Hematopoietic multipotent progenitor cell treated with erythropoietin and hydrocortisone succinate and interleukin-3 and kit ligand, for 6 days (in vitro differentiated cells): ENCODE measurements around the gene CAMK1D.

Source experiments
- DNase-seq: peaks from one replicate; pipeline ENCODE4 v3.0.0-alpha.2; 2015

The CAMK1D gene

GRCh38 chr10:12500381-12501303, 151.3 kb downstream of the CAMK1D start:
- DNase-seq: peak; percentile 96

GRCh38 chr10:12501324-12501723, 152.0 kb downstream of the CAMK1D start:
- no peak for DNase-seq

DNA sequence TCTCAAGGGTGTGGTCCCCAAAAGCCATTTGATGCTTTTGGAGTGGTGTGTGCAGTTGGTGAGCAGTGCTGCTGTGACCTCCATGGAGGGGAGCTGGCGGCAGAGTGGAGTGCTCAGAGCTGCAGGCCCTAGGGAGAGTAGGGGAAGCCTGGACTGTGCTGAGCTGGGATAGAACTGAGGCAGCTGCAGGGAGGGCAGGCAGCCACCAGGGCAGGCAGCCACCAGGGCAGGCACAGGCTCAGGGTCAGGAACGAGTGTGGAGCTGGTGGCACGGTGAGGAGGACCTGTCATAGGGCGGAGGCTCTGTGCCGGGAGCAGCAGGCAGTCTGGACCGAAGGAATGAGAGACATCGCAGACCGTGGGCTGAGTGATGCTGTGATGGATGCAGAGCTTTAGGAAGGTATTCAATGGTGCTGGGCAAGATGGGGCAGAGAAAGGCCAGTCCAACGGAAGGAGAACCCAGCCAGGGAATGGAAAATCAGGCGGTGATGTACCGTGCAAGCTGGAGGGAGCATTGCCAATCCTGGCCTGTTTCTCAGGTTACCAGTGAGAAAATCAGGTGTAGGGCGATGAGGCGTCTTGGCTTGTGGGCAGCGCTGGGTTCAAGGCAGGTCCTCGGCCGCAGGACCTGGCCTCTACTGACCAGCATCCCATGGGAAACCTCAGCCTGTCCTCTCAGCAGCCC, 152.6 kb downstream of the CAMK1D start:
- no peak for DNase-seq

DNA sequence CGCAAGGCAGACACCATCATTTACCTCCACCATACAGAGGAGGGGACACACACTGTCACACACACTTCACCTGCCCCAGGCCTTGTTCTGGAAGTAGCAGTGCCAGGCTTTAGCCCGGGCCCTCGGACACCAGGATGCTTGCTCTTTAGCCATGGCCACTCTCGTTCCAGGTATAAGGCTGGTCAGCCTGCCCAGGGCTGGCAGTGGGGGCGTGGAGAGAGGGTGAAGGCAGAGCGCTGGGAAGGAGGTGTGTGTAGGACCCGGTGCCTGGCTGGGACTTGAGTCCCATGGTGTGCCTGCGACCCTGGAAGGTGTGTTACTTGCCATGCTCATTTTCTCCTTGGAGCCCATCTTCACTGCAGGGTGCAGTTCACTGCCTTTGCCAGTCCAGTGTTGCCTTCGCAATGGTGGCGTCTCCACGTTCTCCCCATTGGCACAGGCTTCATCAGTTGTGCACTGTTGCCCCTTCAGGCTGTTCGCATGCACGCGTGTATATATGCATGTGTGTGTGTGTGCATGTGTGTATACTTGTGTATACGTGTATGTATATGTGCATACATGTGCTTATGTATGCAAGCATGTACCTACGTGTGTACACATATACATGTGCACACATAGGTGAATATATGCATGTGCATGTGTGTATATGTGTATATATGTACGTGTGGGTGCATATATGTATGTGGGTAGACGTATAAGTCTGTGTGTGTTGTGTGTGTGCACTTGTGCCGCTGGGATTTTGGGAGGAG, 153.4 kb downstream of the CAMK1D start:
- DNase-seq: no peak

- no peak for DNase-seq
These were observed 154.0 kb downstream of the CAMK1D start for GRCh38 chr10:12503311-12503710.

DNA sequence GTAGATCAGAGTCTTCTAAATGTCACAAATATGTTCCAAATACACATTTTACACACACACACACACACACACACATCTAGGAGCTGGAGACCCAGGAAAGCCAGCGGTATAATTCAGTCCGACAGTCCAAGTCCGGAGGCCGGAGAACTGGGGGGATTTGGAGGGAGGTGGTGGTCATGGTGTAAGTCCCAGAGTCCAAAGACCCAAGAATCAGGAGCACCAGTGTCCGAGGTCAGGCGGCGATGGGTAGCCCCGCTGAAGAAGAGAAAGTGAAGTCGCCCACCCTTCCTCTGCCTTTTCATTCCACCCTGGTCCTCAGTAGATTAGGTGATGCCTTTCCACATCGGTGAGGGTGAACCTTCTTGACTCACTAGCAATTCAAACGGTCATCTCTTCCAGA, 154.8 kb downstream of the CAMK1D start:
- no peak for DNase-seq

DNA sequence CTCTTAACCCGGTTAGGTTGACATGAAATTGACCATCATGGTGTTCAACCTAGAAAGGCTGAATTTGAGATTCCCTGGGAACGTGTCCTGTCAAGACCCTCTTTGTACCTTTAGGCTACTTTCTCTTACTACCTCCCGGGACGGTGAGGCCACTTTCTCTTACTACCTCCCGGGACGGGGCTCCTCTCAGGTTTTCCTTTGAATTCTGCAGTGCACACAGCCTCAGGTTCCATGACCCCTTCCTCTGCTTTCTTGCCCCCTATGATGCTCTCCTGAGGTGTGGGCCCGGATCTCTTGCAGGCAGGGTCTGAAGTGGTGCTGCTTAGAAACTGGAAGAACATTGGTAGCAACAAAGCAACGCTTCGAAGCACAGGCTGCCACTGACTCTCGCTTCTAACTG, 155.3 kb downstream of the CAMK1D start:
- DNase-seq: no peak

DNA sequence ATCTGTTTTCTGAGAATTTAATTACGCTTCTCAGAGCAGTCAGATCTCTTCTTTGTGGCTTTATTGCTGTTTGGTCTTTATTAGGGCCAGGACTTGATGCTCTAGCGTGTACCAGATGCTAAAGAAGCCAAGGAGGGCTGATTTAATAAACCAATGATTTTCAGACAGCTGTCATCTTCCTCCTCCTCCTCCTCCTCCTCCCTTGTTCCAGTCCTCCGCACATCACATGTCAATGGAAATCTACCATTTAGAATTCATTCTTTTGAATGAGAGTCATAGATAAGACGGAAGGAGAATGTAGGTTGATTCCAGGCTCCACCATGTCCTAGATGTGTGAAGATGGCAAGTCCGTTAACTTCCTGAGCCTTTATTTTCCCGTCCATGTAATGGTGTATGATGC, 156.3 kb downstream of the CAMK1D start:
- no peak for DNase-seq

- DNase-seq: peak; percentile 33
These were observed 158.0 kb downstream of the CAMK1D start for GRCh38 chr10:12507165-12507850.

- no peak for DNase-seq
These were observed 158.8 kb downstream of the CAMK1D start for GRCh38 chr10:12508165-12508564.

DNA sequence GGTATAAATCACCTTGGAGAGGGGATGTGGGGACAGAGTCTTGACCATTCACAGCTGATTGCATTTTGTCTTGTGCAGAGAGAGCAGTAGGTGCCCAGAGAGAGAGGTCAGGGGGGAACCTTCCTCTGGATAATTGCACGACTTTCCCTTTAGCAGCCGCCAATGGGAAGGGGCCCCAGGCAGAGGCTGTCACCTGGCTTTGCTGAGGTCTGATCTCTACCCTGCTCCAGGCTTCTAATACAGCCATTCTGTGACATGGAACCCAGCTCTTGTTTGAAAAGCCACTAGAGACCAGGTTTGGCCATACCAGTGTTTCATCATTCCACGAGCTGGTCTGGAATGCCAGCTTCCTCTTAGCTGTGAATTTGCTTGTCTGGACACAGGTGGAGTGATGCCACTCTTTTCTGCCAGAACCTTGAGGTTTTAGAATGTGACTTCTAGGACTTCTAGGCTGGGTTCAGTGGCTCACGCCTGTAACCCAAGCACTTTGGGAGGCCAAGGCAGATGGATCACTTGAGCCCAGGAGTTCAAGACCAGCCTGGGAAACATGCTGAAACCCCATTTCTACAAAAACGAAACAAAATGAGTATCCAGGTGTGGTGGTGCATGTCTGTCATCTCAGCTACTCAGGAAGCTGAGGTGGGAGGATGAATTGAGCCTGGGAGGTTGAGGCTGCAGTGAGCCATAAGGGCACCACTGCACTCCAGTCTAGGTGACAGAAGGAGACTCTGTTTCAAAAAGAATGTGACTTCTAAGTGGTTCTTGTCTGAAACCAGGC, 159.9 kb downstream of the CAMK1D start:
- no peak for DNase-seq

DNA sequence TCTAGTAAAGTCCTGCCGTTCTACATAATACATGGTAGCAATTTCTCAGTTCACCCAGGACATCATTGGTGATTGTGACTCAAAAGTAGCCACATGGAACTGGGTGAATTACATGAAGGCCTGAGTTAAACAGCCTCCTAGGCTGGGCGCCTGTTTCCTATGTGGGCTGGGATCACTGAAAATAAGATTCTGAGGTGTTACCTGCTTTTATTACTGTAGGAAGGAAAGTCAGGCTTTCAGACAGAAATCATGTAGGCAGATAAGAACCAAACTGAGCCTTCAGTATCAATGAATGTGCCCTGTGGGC, 160.4 kb downstream of the CAMK1D start:
- no peak for DNase-seq

DNA sequence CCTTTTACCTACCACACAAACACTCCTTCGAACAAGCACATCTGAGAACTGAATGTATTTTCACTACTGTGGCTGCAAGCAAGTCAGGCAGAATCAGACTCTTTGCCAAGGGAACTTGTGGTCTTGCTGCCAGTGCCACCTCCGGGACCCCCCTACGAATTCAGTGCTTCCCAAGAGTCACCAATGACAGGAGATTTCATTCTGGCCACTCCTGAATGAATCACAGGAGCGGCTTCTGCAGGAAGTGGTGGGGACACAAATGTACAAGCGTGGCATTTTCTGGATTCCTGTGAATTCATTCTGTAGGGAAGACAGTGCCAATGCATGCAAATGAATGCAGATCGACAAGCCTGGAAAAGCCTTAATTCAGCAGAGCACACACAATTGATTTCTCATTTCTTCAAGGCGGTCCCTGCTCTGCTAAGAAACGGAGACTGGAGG, 161.2 kb downstream of the CAMK1D start:
- DNase-seq: no peak

- no peak for DNase-seq
These were observed 161.6 kb downstream of the CAMK1D start for GRCh38 chr10:12510984-12511383.

- DNase-seq: no peak
These were observed 162.3 kb downstream of the CAMK1D start for GRCh38 chr10:12511651-12512050.

DNA sequence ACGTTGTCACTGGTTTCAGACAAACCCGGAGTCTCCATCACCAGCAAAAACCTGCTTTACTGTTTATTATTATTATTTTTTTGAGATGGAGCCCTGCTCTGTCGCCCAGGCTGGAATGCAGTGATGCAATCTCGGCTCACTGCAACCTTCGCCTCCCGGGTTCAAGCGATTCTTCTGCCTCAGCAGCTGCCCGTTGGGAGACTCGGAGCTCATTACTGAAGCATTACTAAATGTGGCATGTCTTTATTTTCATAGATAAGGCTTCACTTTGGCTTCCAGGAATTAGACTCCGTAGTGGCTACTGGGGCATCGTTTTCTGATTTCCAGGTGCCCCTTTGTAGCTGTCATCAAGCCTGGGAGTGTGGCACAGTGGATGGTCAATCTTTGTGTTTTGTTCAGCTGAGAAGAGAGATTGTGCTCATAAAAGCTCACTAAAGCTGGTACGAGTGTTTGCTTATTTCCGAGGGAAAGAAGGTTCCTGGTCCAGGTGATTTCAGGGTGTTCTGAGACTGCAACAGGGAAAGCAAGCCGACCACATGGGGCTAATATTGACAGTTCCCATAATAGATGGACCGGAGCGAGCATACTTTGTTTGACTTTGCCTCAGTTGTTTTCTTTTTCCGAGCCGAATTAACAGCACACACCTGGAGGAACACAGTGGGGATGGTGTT, 163.1 kb downstream of the CAMK1D start:
- no peak for DNase-seq

- DNase-seq: no peak
These were observed 163.6 kb downstream of the CAMK1D start for GRCh38 chr10:12513003-12513365.

DNA sequence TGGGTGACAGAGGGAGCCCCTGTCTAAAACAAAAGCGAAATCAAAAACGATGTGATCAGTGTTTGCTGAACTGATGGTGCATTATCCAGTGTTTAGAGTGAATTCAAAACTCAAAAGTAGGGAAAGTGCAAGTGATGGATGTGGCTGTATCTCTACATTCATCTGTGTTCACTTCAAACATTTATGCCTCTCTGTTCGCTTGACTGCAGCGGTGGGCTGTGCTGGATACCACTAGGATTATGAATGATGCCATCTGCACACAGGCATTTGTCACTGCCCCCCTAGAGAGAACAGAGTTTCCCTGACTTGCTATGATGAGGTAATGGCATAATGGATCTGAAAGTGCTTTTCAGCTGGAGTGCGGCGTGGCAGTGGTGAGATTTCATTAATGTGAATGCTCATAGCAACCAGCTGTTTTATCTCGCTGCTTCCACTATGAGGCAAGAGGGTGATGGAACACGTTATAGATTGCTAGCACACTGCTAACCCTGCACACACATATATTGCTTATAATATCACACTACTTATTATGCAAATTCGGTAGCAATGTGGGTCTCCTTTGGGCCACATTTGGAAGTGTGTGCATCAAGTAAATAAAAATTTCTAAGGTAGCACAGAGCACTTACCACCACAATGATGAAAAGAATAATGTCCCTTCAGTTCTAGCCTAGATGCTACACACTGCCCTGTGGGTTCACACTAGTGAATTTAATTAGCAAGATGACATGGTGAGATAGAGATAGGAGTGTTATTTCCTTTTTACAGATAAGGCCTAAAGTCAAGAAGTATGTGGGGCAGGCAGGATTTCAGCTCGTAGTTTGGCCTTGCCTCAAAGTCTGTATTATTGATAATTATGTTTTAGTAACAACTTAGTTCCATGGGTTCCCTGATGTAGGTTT, 164.7 kb downstream of the CAMK1D start:
- peak; percentile 65 for DNase-seq

DNA sequence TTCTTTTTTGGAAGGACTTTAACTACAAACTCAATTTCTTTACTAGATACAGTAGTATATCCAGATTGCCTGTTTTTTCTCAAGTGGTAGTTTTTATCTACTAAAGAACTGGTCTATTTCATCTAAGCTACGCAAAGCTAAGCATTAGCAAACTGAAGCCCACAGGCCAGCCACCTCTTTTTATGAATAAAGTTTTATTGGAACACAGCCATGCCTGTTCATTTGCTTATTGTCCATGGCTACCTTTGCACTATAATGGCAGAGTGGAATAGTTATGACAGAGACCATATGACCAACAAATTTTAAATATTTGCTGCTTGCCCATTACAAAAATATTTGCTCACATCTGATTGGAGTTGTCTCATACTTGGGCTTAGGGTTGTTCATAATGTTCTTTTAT, 168.7 kb downstream of the CAMK1D start:
- no peak for DNase-seq

DNA sequence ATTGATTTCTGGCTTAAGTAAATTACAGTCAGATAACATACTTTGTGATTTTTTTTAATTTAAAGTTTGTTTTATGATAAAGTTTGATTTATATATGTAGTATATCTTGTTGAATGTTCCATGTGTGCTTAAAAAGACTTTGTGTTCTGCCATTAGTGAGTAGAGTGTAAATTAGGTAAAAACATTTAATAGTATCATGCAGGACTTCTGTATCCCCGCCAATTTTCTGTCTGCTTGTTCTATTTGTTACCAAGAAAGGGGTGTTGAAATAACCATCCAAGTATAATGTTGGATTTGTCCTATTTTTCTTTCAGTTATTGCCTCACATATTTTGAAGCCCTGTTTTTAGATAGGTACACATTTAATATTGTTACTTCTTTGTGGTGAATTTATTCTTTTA, 172.1 kb downstream of the CAMK1D start:
- DNase-seq: no peak

GRCh38 chr10:12526311-12526710, 177.0 kb downstream of the CAMK1D start:
- no peak for DNase-seq
